ENCODE measurements around the gene STIM1. TPM values are rescaled to one million over a fixed set of nuclear protein-coding genes. Genes with fewer than 3 reads are reported as not detected.

Gene STIM1
- total RNA-seq, 2 experiments from 2014 or later: 55.9 to 61.1 TPM

DNA sequence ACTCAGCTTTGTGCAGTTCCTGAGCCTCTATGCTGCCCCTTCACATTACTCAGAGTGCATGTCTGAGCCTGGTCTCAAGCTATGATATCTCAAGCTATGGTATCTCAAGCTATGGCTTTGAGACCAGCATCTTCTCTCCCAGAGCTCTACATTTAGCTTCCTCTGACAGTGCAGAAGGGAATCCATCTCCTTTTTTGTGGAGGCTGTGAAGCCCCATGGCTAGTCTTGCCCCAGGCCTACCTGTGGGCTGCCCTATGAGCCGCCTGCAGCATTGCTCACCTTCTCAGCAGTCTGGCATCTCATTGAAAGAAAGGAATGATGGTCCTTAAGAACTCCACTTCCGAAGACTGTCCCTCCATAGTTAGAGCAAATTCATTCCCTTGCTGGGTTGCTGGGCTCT, 34.5 kb upstream of the STIM1 start:
- Mint-ChIP-seq H3K36me3 (peaks cover 3% of the 10 kb centered on the region), H3K27ac (no peak overlapping the region), H3K9me3 (no peaks in the 10 kb centered on the region), H3K27me3 (no peaks in the 10 kb centered on the region), H3K4me1 (ENCODE audit: low read depth) (peaks cover 16% of the 10 kb centered on the region), H3K4me3 (no peak overlapping the region)
- intact Hi-C loops (cut with micrococcal nuclease): no loop called here
- no peak for DNase-seq
- ChIA-PET POLR2A (interaction anchor here (1.3 kb wide), 1 partner anchor 21 kb away, joined by 3 read pairs; no protein-coding TSS in a partner anchor), CTCF (interaction anchor here (0.6 to 4.0 kb wide), 5 partner anchors 13 to 252 kb away, joined by 3 to 31 read pairs (median 5); partner anchors contain the start of gene PGAP2)

DNA sequence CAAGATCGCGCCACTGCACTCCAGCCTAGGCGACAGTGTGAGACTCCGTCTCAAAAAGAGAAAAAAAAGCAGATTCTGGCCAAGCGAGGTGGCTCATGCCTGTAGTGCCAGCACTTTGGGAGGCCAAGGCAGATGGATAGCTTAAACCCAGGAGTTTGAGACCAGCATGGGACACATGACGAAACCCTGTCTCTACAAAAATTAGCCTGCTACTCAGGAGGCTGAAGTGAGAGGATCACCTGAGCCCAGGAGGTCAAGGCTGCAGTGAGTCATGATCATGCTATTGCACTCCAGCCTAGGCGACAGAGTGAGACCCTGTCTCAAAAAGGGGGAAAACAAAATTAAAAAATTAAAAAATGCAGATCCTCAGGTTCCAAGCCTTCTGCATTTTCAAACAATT, 33.2 kb upstream of the STIM1 start:
- Mint-ChIP-seq H3K27ac (no peak overlapping the region), H3K27me3 (no peaks in the 10 kb centered on the region), H3K4me1 (ENCODE audit: low read depth) (peaks cover 27% of the 10 kb centered on the region), H3K9me3 (no peaks in the 10 kb centered on the region), H3K4me3 (no peak overlapping the region), H3K36me3 (peaks cover 14% of the 10 kb centered on the region)
- CTCF ChIA-PET: interaction anchor here (0.6 to 1.9 kb wide), 4 partner anchors 14 to 250 kb away, joined by 3 to 13 read pairs (median 6); partner anchors contain the start of gene PGAP2
- POLR2A ChIA-PET: interaction anchor here (0.6 to 1.0 kb wide), 4 partner anchors 17 to 238 kb away, joined by 4 to 5 read pairs (median 5); no protein-coding TSS in a partner anchor
- no peak for DNase-seq
- intact Hi-C loops (cut with micrococcal nuclease): no loop called here

DNA sequence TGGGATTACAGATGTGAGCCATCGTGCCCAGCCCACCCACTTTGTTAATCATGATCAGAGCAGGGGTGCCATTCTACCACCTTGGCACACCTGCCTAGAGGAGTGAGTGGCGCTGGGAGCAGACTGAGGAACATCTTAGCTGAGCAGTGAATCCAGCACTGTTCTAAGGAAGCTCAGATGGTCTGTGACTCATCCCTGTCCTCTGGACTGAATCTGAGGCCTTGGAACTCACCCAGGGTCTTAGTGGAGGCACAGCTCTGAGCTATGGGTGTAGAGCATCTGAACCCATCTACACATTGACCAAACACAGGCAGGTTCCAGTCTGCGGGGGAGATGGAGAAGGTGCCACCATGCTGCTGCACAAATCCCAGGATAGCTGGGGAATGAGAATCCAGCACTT, 32.2 kb upstream of the STIM1 start:
- Mint-ChIP-seq H3K36me3 (peaks cover 24% of the 10 kb centered on the region), H3K4me1 (ENCODE audit: low read depth) (peaks cover 30% of the 10 kb centered on the region), H3K27me3 (no peaks in the 10 kb centered on the region), H3K27ac (no peak overlapping the region), H3K9me3 (no peaks in the 10 kb centered on the region), H3K4me3 (no peak overlapping the region)
- no peak for DNase-seq
- ChIA-PET CTCF (interaction anchor here (0.9 to 1.9 kb wide), 4 partner anchors 15 to 249 kb away, joined by 3 to 13 read pairs (median 7); partner anchors contain the start of genes PGAP2, RHOG and STIM1), POLR2A (interaction anchor here (1.0 kb wide), 1 partner anchor 16 kb away, joined by 5 read pairs; no protein-coding TSS in a partner anchor)
- intact Hi-C loops (cut with micrococcal nuclease): no loop called here

DNA sequence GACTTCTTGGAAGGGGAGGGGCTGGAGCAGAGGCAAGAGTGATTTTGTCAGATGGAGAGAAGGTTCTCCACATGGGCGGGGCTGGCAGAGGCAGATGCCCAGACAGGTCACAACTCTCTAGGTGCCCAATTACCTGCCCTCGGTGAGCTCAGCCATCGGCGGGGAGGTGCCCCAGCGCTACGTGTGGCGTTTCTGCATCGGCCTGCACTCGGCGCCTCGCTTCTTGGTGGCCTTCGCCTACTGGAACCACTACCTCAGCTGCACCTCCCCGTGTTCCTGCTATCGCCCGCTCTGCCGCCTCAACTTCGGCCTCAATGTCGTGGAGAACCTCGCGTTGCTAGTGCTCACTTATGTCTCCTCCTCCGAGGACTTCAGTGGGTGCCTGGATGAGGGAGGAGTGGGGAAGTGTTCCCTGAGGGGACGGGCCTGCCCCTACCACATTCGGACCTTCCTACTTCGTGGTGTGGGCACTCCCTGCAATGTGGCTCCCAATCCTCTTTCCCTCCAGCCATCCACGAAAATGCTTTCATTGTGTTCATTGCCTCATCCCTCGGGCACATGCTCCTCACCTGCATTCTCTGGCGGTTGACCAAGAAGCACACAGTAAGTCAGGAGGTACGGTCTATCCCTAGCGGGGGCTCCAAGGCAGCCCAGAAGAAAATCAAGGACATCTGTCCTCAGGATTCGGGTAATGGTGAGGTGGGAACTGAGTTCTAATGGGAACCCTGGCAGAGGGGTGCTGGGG, 31.5 kb upstream of the STIM1 start:
- ChIA-PET POLR2A (no interaction called here), CTCF (interaction anchor here (0.9 to 1.9 kb wide), 5 partner anchors 15 to 249 kb away, joined by 3 to 13 read pairs (median 4); partner anchors contain the start of genes PGAP2, RHOG and STIM1)
- H3K27me3 Mint-ChIP-seq: no peaks in the 10 kb centered on the region
- H3K4me1 Mint-ChIP-seq (ENCODE audit: low read depth): peaks cover 30% of the 10 kb centered on the region
- H3K27ac Mint-ChIP-seq: peak overlapping the region; percentile 20
- H3K4me3 Mint-ChIP-seq: no peak overlapping the region
- intact Hi-C loops (cut with micrococcal nuclease): loop anchor here (1.0 kb wide), 1 partner anchor 13 kb away; no protein-coding TSS in a partner anchor
- DNase-seq: no peak
- no peaks in the 10 kb centered on the region for H3K9me3 Mint-ChIP-seq
- H3K36me3 Mint-ChIP-seq: peaks cover 26% of the 10 kb centered on the region

DNA sequence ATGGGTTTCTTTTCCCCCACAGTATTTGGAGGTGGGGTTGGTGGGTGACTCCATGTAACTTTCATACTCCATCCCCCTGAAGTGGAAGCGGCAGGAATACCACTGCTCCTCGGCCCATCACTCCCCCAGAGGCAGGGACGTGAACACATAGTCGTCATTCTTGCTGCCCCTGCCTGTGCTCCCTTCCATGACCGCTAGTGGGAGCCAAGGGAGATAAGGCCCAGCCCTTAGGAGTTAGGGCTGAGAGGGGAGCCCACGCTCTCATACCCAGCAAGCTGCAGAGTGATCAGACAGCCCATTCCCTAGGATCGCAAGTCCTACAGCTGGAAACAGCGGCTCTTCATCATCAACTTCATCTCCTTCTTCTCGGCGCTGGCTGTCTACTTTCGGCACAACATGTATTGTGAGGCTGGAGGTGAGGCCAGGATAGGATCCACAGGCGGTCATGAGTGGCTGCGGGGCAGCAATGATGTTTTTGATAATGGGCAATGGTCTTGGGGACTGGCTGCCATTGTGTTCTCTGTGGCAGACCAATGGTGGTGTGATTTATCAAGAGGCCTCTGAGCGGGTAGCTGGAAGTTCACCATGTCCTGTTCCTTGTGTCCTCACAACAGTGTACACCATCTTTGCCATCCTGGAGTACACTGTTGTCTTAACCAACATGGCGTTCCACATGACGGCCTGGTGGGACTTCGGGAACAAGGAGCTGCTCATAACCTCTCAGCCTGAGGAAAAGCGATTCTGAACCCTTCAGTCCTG, 30.6 kb upstream of the STIM1 start:
- ChIA-PET CTCF (interaction anchor here (0.6 to 3.3 kb wide), 12 partner anchors 10 to 260 kb away, joined by 3 to 26 read pairs (median 4); partner anchors contain the start of genes PGAP2 and RHOG), POLR2A (interaction anchor here (1.0 kb wide), 1 partner anchor 15 kb away, joined by 6 read pairs; the partner anchor contains the start of gene RHOG)
- Mint-ChIP-seq H3K9me3 (no peaks in the 10 kb centered on the region), H3K27ac (peak overlapping the region; percentile 63), H3K4me1 (ENCODE audit: low read depth) (peaks cover 33% of the 10 kb centered on the region), H3K27me3 (no peaks in the 10 kb centered on the region), H3K36me3 (peaks cover 33% of the 10 kb centered on the region), H3K4me3 (no peak overlapping the region)
- intact Hi-C loops (cut with micrococcal nuclease): loop anchor here (1.0 kb wide), 1 partner anchor 12 kb away; no protein-coding TSS in a partner anchor
- peak; percentile 88 for DNase-seq

DNA sequence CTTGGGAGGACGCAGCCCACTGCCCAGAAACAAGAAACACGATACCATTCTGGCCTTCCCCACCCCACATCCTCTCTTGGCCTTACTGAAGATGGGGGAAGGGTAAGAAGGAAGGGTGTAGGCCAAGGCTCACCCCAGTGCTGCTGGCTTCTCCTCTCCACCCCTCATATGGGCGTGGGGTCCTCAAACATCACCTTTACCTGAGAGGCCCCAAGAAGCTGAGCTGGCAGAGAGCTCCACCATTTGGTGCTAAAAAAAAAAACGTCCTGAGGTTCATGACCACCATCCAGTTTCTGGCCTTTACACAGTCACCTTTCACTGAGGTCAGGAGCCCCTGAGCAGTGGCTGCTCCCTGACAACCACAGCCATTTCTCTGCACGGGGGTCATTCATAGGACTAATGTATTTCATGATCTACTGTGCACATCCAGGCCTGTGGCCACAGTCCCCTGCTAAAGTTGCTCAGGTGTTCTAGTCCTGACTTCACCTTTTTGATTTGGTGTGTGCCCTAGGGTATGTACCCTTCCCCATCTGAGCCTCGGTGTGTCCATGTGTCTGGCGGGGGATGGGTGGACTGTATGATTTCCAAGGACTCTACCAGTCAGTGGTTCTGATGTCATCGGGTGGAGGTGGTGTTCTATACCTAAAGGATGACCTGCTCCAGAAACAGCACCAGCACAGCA, 29.9 kb upstream of the STIM1 start:
- H3K27ac Mint-ChIP-seq: peak overlapping the region; percentile 63
- intact Hi-C loops (cut with micrococcal nuclease): no loop called here
- POLR2A ChIA-PET: interaction anchor here (0.6 to 1.0 kb wide), 2 partner anchors 15 to 247 kb away, joined by 3 to 6 read pairs; partner anchors contain the start of gene RHOG
- peaks cover 39% of the 10 kb centered on the region for H3K4me1 Mint-ChIP-seq (ENCODE audit: low read depth)
- peaks cover 39% of the 10 kb centered on the region for H3K36me3 Mint-ChIP-seq
- no peaks in the 10 kb centered on the region for H3K27me3 Mint-ChIP-seq
- no peak for DNase-seq
- no peaks in the 10 kb centered on the region for H3K9me3 Mint-ChIP-seq
- H3K4me3 Mint-ChIP-seq: no peak overlapping the region
- CTCF ChIA-PET: interaction anchor here (0.9 to 3.3 kb wide), 12 partner anchors 9 to 259 kb away, joined by 3 to 26 read pairs (median 4); partner anchors contain the start of genes PGAP2 and RHOG

DNA sequence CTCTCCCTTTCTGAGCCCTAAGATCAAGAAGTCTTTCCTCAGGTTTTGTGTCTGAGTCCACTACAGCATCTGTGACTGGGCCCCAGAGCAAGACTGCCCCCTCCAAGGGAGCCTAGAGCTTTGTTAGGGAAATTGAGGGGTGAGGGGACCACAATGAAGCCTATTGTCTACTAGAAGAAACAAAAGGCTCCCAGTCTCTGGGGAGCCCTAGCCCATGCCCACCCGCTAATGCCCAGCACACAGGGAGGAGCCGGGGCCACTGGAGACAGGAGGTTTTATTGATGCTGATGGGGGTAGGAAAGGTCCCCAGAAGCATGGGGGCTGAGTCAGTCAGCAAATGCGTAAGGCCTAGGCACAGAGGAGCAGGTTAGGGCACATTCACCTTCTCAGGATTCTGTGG, 28.7 kb upstream of the STIM1 start:
- POLR2A ChIA-PET: interaction anchor here (1.3 kb wide), 1 partner anchor 247 kb away, joined by 3 read pairs; no protein-coding TSS in a partner anchor
- intact Hi-C loops (cut with micrococcal nuclease): no loop called here
- CTCF ChIA-PET: interaction anchor here (1.8 to 3.3 kb wide), 2 partner anchors 23 to 246 kb away, joined by 9 to 26 read pairs; no protein-coding TSS in a partner anchor
- peaks cover 50% of the 10 kb centered on the region for H3K4me1 Mint-ChIP-seq (ENCODE audit: low read depth)
- DNase-seq: no peak
- peak overlapping the region; percentile 63 for H3K27ac Mint-ChIP-seq
- H3K36me3 Mint-ChIP-seq: peaks cover 50% of the 10 kb centered on the region
- H3K4me3 Mint-ChIP-seq: no peak overlapping the region
- H3K9me3 Mint-ChIP-seq: no peaks in the 10 kb centered on the region
- H3K27me3 Mint-ChIP-seq: no peaks in the 10 kb centered on the region

DNA sequence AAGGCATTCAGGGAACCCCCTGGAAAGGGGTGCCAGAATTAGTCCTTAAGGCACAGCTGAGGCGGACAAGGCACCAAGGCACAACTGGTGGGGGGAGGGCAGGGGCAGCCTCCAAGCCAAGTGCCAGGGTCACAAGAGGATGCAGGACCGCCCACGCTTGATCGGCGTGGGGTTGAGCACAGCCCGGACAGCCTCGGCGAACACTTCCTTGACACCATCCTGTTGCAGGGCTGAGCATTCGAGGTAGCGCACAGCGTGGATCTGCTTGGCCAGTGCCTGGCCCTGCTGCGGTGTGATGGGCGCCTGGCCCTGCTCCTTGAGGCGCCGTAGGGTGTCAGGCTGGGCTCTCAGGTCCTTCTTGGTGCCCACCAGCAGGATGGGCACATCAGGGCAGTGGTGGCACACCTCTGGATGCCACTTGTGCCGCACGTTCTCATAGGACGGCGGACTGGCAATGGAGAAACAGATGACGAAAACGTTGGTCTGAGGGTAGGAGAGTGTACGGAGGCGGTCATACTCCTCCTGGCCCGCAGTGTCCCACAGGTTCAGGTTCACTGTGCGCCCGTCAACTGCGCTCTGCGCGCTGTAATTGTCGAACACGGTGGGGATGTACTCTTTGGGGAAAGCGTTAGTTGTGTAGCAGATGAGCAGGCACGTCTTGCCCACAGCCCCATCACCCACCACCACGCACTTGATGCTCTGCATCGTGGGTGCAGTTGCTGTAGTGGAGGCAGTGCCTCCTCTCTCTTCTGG, 27.9 kb upstream of the STIM1 start:
- Mint-ChIP-seq H3K27me3 (no peaks in the 10 kb centered on the region), H3K27ac (no peak overlapping the region), H3K36me3 (peaks cover 52% of the 10 kb centered on the region), H3K4me3 (no peak overlapping the region), H3K9me3 (no peaks in the 10 kb centered on the region), H3K4me1 (ENCODE audit: low read depth) (peaks cover 59% of the 10 kb centered on the region)
- POLR2A ChIA-PET: interaction anchor here (1.3 kb wide), 1 partner anchor 246 kb away, joined by 3 read pairs; no protein-coding TSS in a partner anchor
- intact Hi-C loops (cut with micrococcal nuclease): no loop called here
- CTCF ChIA-PET: interaction anchor here (1.6 to 3.3 kb wide), 3 partner anchors 22 to 245 kb away, joined by 6 to 26 read pairs (median 9); no protein-coding TSS in a partner anchor
- DNase-seq: no peak

DNA sequence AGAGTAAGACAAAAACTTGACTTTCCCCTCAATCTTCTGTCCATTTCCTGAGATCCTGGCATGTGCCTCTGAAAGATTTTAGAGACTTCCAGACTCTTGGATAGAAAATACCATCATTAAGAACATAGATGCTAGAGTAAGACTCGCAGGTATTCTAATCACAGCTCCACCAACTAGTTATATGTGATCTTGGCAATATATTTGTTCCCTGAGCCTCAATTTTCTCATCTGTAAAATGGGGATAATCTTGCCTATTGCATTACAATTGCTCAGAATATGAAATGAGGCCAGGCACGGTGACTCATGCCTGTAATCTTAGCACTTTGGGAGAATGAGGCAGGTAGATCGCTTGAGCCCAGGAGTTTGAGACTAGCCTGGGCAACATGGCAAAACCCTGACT, 25.4 kb upstream of the STIM1 start:
- ChIA-PET CTCF (interaction anchor here (2.2 to 2.8 kb wide), 3 partner anchors 11 to 242 kb away, joined by 9 to 21 read pairs (median 13); partner anchors contain the start of genes RHOG and STIM1), POLR2A (interaction anchor here (2.4 kb wide), 1 partner anchor 11 kb away, joined by 21 read pairs; the partner anchor contains the start of gene RHOG)
- Mint-ChIP-seq H3K36me3 (peaks cover 69% of the 10 kb centered on the region), H3K9me3 (no peaks in the 10 kb centered on the region), H3K27ac (peak overlapping the region; percentile 92), H3K4me1 (ENCODE audit: low read depth) (peaks cover 73% of the 10 kb centered on the region), H3K27me3 (no peaks in the 10 kb centered on the region), H3K4me3 (no peak overlapping the region)
- intact Hi-C loops (cut with micrococcal nuclease): no loop called here
- DNase-seq: no peak

DNA sequence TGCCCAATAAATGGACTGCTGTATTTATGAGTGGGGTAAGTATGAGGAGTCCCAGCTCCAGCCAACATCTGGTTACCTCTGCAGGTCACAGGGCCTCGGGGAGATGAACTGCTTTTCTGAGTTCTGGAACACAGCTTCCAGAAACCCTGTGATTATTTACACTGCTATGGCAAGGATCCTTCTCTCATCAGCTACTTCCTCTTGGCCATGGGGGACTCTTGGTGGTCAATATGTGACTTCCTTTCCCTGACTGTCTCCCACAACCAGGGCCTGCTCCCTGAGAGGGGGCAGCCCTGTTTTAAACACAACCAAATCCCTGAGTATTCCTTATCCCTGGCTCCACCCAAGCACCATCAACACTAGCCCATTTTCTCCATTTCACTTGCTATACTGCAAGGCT, 24.7 kb upstream of the STIM1 start:
- Mint-ChIP-seq H3K27ac (peak overlapping the region; percentile 92), H3K36me3 (peaks cover 76% of the 10 kb centered on the region), H3K9me3 (no peaks in the 10 kb centered on the region), H3K27me3 (no peaks in the 10 kb centered on the region), H3K4me3 (no peak overlapping the region), H3K4me1 (ENCODE audit: low read depth) (peaks cover 77% of the 10 kb centered on the region)
- intact Hi-C loops (cut with micrococcal nuclease): loop anchor here (1.0 kb wide), 1 partner anchor 9 kb away; no protein-coding TSS in a partner anchor
- ChIA-PET CTCF (interaction anchor here (2.2 to 2.8 kb wide), 3 partner anchors 11 to 242 kb away, joined by 9 to 21 read pairs (median 13); partner anchors contain the start of genes RHOG and STIM1), POLR2A (interaction anchor here (0.9 to 2.4 kb wide), 3 partner anchors 10 to 24 kb away, joined by 3 to 21 read pairs (median 4); partner anchors contain the start of genes PGAP2 and RHOG)
- no peak for DNase-seq

Data from activated CD4-positive, alpha-beta memory T cell treated with anti-CD3 and anti-CD28 coated beads for 36 hours (primary cell).